RWPE2 (cell line): ENCODE results near the gene GRIK2.

Experiments used
- ATAC-seq: fragments of 200-7000 bp; cut with Tn5 transposase; 3 replicates; pipeline ENCODE4 v1.9.1; 2021; ENCODE audit warnings: low read depth
- DNase-seq: peaks from one replicate; pipeline ENCODE4 v3.0.0-alpha.2; 2020; ENCODE audit warnings: low spot score
- H3K27ac ChIP-seq: fragments of 450-650 bp; 2 replicates; pipeline ENCODE4 v1.5.1; 2017; ENCODE audit warnings: mild to moderate bottlenecking; ENCODE audit not compliant: poor library complexity, severe bottlenecking
- H3K27me3 ChIP-seq: fragments of 250-450 bp; sonication (Bioruptor Pico); 2 replicates; pipeline ENCODE4 v1.5.1; 2021; ENCODE audit warnings: mild to moderate bottlenecking, moderate library complexity; ENCODE audit not compliant: insufficient read depth, poor library complexity, severe bottlenecking
- H3K36me3 ChIP-seq: fragments of 250-450 bp; sonication (Bioruptor Pico); 2 replicates; pipeline ENCODE4 v1.5.1; 2020; ENCODE audit warnings: low read depth, mild to moderate bottlenecking, moderate library complexity
- H3K4me1 ChIP-seq: fragments of 250-450 bp; sonication (Bioruptor Pico); 2 replicates; pipeline ENCODE4 v1.5.1; 2021; ENCODE audit warnings: mild to moderate bottlenecking, moderate library complexity; ENCODE audit not compliant: insufficient read depth, poor library complexity, severe bottlenecking
- H3K4me3 ChIP-seq: fragments of 250-450 bp; sonication (Bioruptor Pico); 2 replicates; pipeline ENCODE4 v1.5.1; 2021; ENCODE audit warnings: mild to moderate bottlenecking, moderate library complexity; ENCODE audit not compliant: severe bottlenecking
- H3K9me3 ChIP-seq: fragments of 250-450 bp; sonication (Bioruptor Pico); 2 replicates; pipeline ENCODE4 v1.5.1; 2021; ENCODE audit warnings: mild to moderate bottlenecking, moderate library complexity; ENCODE audit not compliant: severe bottlenecking
- TF ChIP-seq, protein P1 (sequence below): fragments of 450-650 bp; IDR thresholded peaks from one replicate; pipeline ENCODE4 v1.5.1; 2017; ENCODE audit warnings: mild to moderate bottlenecking, moderate library complexity; ENCODE audit not compliant: poor library complexity, severe bottlenecking

The GRIK2 gene

DNA sequence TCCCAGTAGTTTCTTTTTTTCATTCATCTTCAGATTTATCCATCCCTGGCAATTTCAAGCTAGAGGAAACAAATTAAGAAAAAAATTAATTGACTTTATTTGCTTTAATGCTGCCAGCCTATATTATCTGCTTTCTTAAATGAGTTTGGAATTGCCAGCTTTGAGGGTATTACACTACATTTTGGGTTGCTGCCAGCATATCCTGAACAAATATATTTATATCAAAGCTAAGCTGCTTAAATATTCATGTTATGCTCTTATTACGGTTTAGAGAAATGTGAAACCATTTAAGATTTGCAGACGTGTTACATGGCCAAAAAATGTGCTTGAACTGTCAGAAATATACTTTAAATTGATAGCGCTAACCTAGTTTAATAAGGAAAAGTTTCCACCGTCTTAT, 59.7 kb downstream of the GRIK2 start:
- ATAC-seq (no peak), DNase-seq (no peak)
- Histone ChIP-seq H3K4me1 (no peaks in the 10 kb centered on the region), H3K9me3 (no peaks in the 10 kb centered on the region), H3K36me3 (no peaks in the 10 kb centered on the region), H3K27ac (no peak overlapping the region), H3K27me3 (no peaks in the 10 kb centered on the region), H3K4me3 (no peak overlapping the region)
- TF ChIP-seq, protein P1, sequence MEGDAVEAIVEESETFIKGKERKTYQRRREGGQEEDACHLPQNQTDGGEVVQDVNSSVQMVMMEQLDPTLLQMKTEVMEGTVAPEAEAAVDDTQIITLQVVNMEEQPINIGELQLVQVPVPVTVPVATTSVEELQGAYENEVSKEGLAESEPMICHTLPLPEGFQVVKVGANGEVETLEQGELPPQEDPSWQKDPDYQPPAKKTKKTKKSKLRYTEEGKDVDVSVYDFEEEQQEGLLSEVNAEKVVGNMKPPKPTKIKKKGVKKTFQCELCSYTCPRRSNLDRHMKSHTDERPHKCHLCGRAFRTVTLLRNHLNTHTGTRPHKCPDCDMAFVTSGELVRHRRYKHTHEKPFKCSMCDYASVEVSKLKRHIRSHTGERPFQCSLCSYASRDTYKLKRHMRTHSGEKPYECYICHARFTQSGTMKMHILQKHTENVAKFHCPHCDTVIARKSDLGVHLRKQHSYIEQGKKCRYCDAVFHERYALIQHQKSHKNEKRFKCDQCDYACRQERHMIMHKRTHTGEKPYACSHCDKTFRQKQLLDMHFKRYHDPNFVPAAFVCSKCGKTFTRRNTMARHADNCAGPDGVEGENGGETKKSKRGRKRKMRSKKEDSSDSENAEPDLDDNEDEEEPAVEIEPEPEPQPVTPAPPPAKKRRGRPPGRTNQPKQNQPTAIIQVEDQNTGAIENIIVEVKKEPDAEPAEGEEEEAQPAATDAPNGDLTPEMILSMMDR, result no peak

DNA sequence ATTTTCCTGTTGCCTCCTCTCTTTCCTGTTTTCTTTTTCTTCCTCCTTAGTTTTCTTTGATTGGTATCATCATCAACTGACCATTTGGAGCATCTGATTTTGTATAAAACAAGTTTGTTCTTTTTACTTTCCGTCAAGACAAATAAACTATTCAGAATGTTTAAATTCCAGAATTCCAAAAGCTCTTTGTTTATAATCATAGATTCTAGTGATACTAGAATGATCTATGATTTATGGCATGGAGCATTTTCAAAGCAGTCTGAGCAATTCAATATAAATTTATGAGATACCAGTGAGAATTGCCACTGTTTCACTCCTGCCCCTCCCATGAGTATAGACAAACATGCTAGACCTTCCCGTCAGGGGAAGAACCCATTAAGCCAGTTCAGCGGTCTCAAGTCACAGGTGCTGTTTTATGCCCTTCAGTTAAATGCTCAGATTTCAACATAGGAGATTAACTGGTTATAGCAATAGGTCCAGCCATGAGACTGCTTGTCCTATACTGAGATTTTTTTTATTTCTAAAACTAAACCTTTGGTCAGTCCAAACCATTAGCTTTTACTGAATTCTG, 60.7 kb downstream of the GRIK2 start:
- no peak overlapping the region for H3K27ac ChIP-seq
- ATAC-seq, result no peak
- no peak for DNase-seq
- TF ChIP-seq, protein P1, result no peak
- no peaks in the 10 kb centered on the region for H3K36me3 ChIP-seq
- H3K9me3 ChIP-seq, result no peaks in the 10 kb centered on the region
- no peaks in the 10 kb centered on the region for H3K4me1 ChIP-seq
- H3K4me3 ChIP-seq, result no peak overlapping the region
- H3K27me3 ChIP-seq, result no peaks in the 10 kb centered on the region

DNA sequence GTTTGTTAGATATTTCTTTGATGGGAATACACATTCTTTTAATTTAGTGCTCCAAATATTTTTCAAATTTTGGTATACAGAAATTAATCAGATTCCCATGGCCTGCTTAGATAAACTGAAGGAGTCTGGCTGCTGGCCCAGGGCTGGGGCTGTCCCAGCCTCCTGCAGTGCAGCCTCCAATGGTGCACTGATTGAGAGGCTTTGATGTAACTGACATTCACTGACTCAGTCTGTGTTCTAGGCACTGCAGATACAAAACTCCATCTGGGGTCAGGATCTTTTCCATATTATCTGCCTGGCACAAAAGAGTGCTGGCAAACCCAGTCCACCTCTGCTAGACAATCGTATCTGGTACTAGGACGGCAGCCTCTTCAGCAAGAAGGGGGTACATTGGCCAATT, 64.8 kb downstream of the GRIK2 start:
- Histone ChIP-seq H3K36me3 (no peaks in the 10 kb centered on the region), H3K27ac (no peak overlapping the region), H3K4me1 (no peaks in the 10 kb centered on the region), H3K4me3 (no peak overlapping the region), H3K9me3 (no peaks in the 10 kb centered on the region), H3K27me3 (no peaks in the 10 kb centered on the region)
- ATAC-seq (no peak), DNase-seq (no peak)
- TF ChIP-seq, protein P1, result no peak

DNA sequence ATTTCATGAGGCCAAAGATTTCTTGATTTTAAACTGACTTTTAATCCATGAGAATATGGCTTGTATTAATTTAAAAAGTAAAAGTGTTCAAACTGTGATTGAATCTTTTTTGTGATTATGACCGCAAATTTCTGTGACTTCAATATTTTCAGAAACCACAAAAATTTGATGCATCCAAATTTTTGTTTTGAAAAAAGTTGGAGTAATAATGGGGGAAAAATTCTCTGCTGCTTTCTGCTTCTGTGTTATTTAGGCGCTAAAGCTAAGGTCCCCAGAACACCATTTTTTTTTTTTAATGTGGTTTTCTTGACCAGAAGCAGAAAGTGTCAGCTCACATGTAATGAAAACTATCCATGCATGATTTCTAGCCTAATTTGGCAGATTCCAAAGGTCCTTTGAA, 65.3 kb downstream of the GRIK2 start:
- ATAC-seq, result no peak
- H3K27ac ChIP-seq, result no peak overlapping the region
- no peaks in the 10 kb centered on the region for H3K27me3 ChIP-seq
- TF ChIP-seq, protein P1, result no peak
- no peak for DNase-seq
- H3K4me1 ChIP-seq, result no peaks in the 10 kb centered on the region
- no peak overlapping the region for H3K4me3 ChIP-seq
- no peaks in the 10 kb centered on the region for H3K9me3 ChIP-seq
- H3K36me3 ChIP-seq, result no peaks in the 10 kb centered on the region

DNA sequence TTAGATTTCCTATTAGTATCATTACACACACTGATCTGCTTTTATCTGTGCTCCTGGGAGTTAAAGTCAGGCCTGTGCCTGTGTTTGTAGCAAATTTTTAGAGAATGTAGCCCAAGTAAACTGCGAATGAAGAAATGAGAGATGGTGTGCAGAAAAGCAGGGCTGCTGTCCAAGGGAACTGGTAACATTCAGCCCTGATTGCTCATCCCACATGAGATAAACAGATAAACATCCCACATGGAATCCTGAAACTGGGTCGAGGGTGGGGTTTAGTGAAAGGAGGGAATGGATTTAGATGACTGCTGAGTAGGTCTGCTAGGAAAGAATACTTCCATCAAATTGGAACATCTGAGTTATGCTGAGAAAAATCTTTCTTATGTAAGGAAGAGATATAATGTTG, 69.1 kb downstream of the GRIK2 start:
- no peaks in the 10 kb centered on the region for H3K36me3 ChIP-seq
- ATAC-seq (no peak), DNase-seq (no peak)
- H3K9me3 ChIP-seq, result no peaks in the 10 kb centered on the region
- H3K27me3 ChIP-seq, result no peaks in the 10 kb centered on the region
- H3K4me1 ChIP-seq, result no peaks in the 10 kb centered on the region
- H3K4me3 ChIP-seq, result no peak overlapping the region
- TF ChIP-seq, protein P1, result no peak
- H3K27ac ChIP-seq, result no peak overlapping the region
